Fibroblast of the conjunctiva (primary cell): ENCODE results near the gene GPR84.

Experiments
- DNase-seq: peaks from one replicate; pipeline ENCODE4 v3.0.0-alpha.2; 2010; ENCODE audit warnings: low read depth

GPR84 gene

GRCh38 chr12:54324617-54325441 lies 39.5 kb downstream of the GPR84 start, which contains the start of gene COPZ1:
TSS of gene COPZ1 (plus strand) at chr12:54325131. CDS start at chr12:54325164, 33 bp downstream.
- peak; percentile 99 for DNase-seq

DNA sequence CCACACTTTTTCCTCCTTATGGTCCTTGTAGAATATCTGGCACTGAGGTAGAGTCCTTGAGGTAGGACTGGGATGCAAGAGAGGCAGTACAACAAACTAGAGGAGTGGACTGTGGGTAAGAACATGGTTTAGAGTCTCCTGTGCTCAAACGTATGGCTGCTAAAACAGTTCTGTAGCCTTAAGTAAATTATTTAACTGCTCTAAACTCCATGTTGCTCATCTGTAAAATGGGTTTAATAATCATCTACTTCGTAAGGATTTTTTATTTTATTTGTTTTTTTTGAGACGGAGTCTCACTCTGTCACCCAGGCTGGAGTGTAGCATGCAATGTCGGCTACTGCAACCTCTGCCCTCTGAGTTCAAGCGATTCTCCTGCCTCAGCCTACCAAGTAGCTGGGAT lies 42.9 kb downstream of the GPR84 start:
- DNase-seq: no peak
